Testis (tissue), 3 donors: Measurements from ENCODE around the gene CCND3. TPM values are rescaled to one million over a fixed set of nuclear protein-coding genes. Genes with fewer than 3 reads are reported as not detected.

Source experiments
- DNase-seq: peaks from one replicate; pipeline ENCODE4 v3.0.0-alpha.2; 2019
- H3K27ac ChIP-seq, 2 donors: fragments of 200-600 bp; sonication (generic); one replicate each; pipeline ENCODE4 v1.5.1; 2019
- H3K27me3 ChIP-seq: fragments of 200-600 bp; sonication (generic); one replicate; pipeline ENCODE4 v1.5.1; 2019
- H3K36me3 ChIP-seq: fragments of 200-600 bp; sonication (generic); one replicate; pipeline ENCODE4 v1.5.1; 2017; ENCODE audit warnings: low read depth; ENCODE audit errors: missing control alignments
- H3K4me1 ChIP-seq: fragments of 200-600 bp; sonication (generic); one replicate; pipeline ENCODE4 v1.5.1; 2019
- H3K4me3 ChIP-seq, 2 donors: fragments of 200-600 bp; sonication (generic); one replicate each; pipeline ENCODE4 v1.5.1; 2017 to 2019
- H3K9me3 ChIP-seq: fragments of 200-600 bp; sonication (generic); one replicate; pipeline ENCODE4 v1.5.1; 2017
- CTCF ChIP-seq, 3 experiments: fragments of 450-650 bp in 2 of 3; fragments of 200-600 bp in 1 of 3; sonication (generic) in 1 of 3; IDR thresholded peaks; one replicate each; pipeline ENCODE4 v1.5.1; 2016 to 2019; ENCODE audit warnings: antibody characterized with exemption in 3 of 3, mild to moderate bottlenecking in 2 of 3, moderate library complexity in 1 of 3
- POLR2A ChIP-seq: fragments of 450-650 bp; IDR thresholded peaks from one replicate; pipeline ENCODE4 v1.6.1; 2017; ENCODE audit warnings: antibody characterized with exemption, mild to moderate bottlenecking, moderate library complexity
- WGBS, 2 donors: methylation state at CpG; one replicate each; pipeline ENCODE4 v1.1.5; 2018; 5-methylcytosine and 5-hydroxymethylcytosine counted together
- intact Hi-C: fragments of 100-400 bp; cut with DNase I; formaldehyde crosslinking; loops from one replicate; pipeline ENCODE4 v1.15.1; 2023; ENCODE audit warnings: low total_unique reads
- polyA plus RNA-seq: library from polyadenylated mRNA; stranded (reverse); fragments of 350-450 nt; fragmentation: Illumina TruSeq; extraction: RNeasy Lipid Tissue Mini Kit (QIAGEN cat#74804); gene quantifications from one replicate; pipeline ENCODE4 v1.2.3, GENCODE V29; 2014; ENCODE audit warnings: low read depth, low replicate concordance; ENCODE audit not compliant: insufficient read depth
- total RNA-seq, 2 donors: library from RNA; depleted of rRNA; stranded (reverse); fragments of >200 nt; gene quantifications; one replicate each; pipeline ENCODE4 v1.2.3, GENCODE V29; 2016

CCND3 gene
- total and polyA plus RNA-seq, 3 donors from 2014 or later: 21.2 to 32.9 (median 27.9) TPM

GRCh38 chr6:41964201-41964887 is 22.7 kb upstream of the CCND3 start:
- no peak overlapping the region for H3K27ac ChIP-seq
- TF ChIP-seq CTCF (IDR thresholded peaks at IDR 0.05): no peak
- no peak for TF ChIP-seq POLR2A
- H3K36me3 ChIP-seq: no peaks in the 10 kb centered on the region
- intact Hi-C loops: no loop called here
- H3K4me1 ChIP-seq: peaks cover 7% of the 10 kb centered on the region
- H3K9me3 ChIP-seq: no peaks in the 10 kb centered on the region
- 88 to 89% methylated on average over 2 of the region's 2 CpGs for WGBS, 2 donors
- DNase-seq: no peak
- no peaks in the 10 kb centered on the region for H3K27me3 ChIP-seq
- H3K4me3 ChIP-seq: no peak overlapping the region

GRCh38 chr6:41963371-41963770 is 21.8 kb upstream of the CCND3 start:
- no peak overlapping the region for H3K27ac ChIP-seq

GRCh38 chr6:41960028-41960427 is 18.4 kb upstream of the CCND3 start:
- Histone ChIP-seq H3K9me3 (no peaks in the 10 kb centered on the region), H3K4me1 (no peaks in the 10 kb centered on the region), H3K4me3 (no peak overlapping the region), H3K27ac (no peak overlapping the region), H3K36me3 (no peaks in the 10 kb centered on the region), H3K27me3 (no peaks in the 10 kb centered on the region)
- DNase-seq: no peak
- TF ChIP-seq CTCF (IDR thresholded peaks at IDR 0.05): no peak
- TF ChIP-seq POLR2A: no peak
- WGBS, 2 donors: 94% methylated on average over 4 of the region's 4 CpGs
- intact Hi-C loops: no loop called here

More at GRCh38 chr6:41963371-41963770, 21.8 kb upstream of the CCND3 start:
- intact Hi-C loops: no loop called here
- 25 to 60% methylated on average over 1 of the region's 1 CpG for WGBS, 2 donors
- no peak for DNase-seq
- no peaks in the 10 kb centered on the region for H3K36me3 ChIP-seq
- H3K4me1 ChIP-seq: peaks cover 7% of the 10 kb centered on the region
- H3K4me3 ChIP-seq: no peak overlapping the region
- H3K9me3 ChIP-seq: no peaks in the 10 kb centered on the region
- H3K27me3 ChIP-seq: no peaks in the 10 kb centered on the region
- no peak for TF ChIP-seq POLR2A
- no peak for TF ChIP-seq CTCF (IDR thresholded peaks at IDR 0.05)

DNA sequence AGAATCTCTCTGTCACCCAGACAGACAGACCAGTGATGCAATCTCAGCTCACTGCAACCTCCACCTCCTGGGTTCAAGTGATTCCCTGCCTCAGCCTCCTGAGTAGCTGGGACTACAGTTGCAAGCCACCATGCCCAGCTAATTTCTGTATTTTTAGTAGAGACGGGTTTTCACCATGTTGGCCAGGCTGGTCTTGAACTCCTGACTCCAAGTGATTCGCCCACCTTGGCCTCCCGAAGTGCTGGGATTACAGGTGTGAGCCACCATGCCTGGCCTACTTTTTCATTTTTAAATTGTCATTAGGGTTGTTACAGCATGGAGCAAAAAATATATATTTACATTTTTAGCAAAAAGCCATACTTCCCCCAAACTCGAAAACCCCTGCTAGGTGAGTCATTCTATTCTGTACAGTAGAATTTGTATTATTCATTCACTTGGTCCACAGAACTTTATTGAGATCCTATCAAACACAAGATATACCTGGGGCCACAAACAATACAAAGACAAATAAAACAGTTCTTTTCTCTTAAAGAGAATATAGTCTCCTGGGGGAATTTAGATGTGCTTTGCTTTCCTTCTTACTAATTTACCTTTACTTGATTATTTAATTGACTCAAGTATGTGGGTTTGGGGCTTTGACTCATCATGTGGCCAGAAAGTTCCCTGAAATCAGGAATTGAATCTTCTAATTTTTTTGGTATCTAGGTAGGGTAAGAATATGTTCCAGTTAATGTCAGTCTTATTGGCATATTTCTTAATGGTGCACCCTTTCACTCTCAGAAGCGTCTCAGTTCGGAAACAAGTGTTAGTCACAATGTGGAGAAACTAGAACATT is 16.6 kb upstream of the CCND3 start:
- WGBS, 2 donors: 96 to 97% methylated on average over 6 of the region's 6 CpGs
- Histone ChIP-seq H3K27me3 (no peaks in the 10 kb centered on the region), H3K4me3 (no peak overlapping the region), H3K9me3 (no peaks in the 10 kb centered on the region), H3K27ac (no peak overlapping the region), H3K4me1 (no peaks in the 10 kb centered on the region), H3K36me3 (no peaks in the 10 kb centered on the region)
- DNase-seq: no peak
- intact Hi-C loops: no loop called here
- TF ChIP-seq POLR2A: no peak
- TF ChIP-seq CTCF (IDR thresholded peaks at IDR 0.05): no peak
